AG10803 (cell line): Measurements from ENCODE around the gene MAPK10.

Experiments used
- DNase-seq: peaks from one replicate; pipeline ENCODE4 v3.0.0; 2010; ENCODE audit warnings: low read depth
- H3K4me3 ChIP-seq: 2 replicates; pipeline ENCODE4 v1.5.1; 2011; ENCODE audit warnings: mild to moderate bottlenecking, low read length, control low read depth
- TF ChIP-seq, protein P1 (sequence below): conservative IDR thresholded peaks from 2 replicates; pipeline ENCODE4 v1.5.1; 2011; ENCODE audit warnings: mild to moderate bottlenecking, low read length, control low read depth, inconsistent platforms

The MAPK10 gene

DNA sequence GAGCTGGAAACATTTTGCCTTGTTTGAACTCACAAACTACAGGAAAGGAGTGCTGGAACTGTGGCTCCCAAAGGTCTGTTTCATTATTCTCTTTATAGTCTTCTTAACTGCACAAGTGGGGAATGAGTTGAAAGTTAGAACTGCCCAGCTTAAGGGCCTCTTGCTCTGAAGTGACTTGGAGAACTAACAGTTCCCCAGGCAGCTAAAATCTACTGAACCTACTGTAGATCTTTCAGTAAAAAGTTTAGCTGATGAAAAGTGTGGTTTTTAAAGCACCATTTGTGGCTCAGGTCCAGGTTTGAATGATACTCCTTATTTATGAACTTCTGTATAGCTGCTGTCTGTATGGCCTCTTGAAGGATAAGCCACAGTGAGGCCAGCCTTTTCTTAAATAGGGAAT lies 353.8 kb downstream of the MAPK10 start:
- TF ChIP-seq, protein P1, sequence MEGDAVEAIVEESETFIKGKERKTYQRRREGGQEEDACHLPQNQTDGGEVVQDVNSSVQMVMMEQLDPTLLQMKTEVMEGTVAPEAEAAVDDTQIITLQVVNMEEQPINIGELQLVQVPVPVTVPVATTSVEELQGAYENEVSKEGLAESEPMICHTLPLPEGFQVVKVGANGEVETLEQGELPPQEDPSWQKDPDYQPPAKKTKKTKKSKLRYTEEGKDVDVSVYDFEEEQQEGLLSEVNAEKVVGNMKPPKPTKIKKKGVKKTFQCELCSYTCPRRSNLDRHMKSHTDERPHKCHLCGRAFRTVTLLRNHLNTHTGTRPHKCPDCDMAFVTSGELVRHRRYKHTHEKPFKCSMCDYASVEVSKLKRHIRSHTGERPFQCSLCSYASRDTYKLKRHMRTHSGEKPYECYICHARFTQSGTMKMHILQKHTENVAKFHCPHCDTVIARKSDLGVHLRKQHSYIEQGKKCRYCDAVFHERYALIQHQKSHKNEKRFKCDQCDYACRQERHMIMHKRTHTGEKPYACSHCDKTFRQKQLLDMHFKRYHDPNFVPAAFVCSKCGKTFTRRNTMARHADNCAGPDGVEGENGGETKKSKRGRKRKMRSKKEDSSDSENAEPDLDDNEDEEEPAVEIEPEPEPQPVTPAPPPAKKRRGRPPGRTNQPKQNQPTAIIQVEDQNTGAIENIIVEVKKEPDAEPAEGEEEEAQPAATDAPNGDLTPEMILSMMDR = no peak
- H3K4me3 ChIP-seq = no peak overlapping the region
- DNase-seq = no peak

DNA sequence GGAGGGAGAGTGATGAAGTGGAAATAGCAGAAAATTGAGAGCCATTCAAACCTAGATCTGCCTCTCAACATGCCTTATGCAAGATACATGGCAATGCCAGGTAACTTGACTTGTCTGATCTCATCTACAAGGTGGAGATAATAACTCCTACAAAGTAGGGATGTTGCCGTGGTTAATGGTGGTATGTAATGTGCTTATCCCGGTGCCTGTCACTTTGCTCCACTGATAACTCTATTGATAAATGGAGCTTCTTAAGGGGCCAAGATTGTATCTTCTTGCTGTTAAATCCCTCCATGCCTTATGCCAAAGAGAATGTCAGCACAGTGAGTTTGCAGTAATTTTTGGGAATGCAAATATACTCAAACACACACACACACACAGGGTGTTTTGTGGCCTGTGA lies 355.8 kb downstream of the MAPK10 start:
- H3K4me3 ChIP-seq = no peak overlapping the region
- TF ChIP-seq, protein P1 = no peak
- DNase-seq = no peak

DNA sequence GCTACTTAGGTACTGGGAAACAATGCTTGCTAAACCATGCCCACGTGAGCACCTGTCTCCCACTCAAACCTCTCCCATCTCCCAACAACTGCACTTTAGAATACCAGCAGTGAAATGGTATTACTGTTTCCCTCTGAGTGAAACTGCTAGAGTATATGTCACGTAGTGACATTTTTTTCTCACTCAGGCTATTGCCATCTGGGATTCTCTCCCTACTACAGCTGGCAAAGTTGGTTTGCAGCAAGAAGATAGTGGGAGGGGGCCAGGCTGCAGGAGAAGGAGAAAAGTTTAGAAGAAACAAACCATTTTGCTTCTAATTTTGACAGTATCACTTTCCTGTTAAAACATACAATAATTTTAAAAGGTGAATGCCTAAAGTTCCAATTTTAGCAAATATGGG lies 358.3 kb downstream of the MAPK10 start:
- no peak for DNase-seq
- TF ChIP-seq, protein P1 = no peak
- no peak overlapping the region for H3K4me3 ChIP-seq

DNA sequence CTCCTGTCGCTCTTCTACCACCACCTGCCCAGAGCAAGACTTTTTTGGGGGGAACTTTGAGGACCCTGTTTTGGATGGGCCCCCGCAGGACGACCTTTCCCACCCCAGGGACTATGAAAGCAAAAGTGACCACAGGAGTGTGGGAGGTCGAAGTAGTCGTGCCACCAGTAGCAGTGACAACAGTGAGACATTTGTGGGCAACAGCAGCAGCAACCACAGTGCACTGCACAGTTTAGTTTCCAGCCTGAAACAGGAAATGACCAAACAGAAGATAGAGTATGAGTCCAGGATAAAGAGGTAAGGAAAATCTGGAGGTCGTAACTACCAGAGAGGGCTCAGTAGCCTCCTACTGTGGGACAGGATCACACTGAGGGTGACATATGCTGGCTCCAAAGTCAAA lies 364.5 kb downstream of the MAPK10 start:
- no peak overlapping the region for H3K4me3 ChIP-seq
- no peak for DNase-seq
- TF ChIP-seq, protein P1 = no peak

DNA sequence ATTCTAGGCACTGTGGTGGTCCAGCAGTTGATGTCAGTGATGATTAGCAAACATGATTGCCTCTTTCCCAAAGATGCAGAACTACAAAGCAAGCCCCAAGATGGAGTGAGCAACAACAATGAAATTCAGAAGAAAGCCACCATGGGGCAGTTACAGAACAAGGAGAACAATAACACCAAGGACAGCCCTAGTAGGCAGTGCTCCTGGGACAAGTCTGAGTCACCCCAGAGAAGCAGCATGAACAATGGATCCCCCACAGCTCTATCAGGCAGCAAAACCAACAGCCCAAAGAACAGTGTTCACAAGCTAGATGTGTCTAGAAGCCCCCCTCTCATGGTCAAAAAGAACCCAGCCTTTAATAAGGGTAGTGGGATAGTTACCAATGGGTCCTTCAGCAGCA lies 365.3 kb downstream of the MAPK10 start:
- no peak for DNase-seq
- H3K4me3 ChIP-seq = no peak overlapping the region
- TF ChIP-seq, protein P1 = no peak

DNA sequence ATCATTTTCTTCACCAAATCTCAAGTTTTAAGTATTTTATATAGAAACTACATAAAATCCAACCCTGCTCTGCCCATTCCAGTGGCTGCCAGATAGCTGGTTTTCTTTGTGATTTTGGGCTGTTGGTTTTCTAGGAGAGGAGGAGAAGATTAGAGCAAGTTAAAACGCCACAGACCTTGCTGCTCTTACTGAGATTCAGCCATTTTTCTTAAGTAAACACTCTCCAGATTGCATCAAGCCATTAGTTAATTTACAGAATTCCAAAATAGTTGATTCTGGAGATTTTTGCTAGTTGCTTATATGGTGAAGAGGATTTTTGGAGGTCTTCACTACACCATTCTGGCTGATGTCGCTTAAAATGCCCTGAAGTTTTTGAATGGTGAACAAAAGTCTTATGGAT lies 366.2 kb downstream of the MAPK10 start:
- no peak overlapping the region for H3K4me3 ChIP-seq
- no peak for DNase-seq
- TF ChIP-seq, protein P1 = no peak

DNA sequence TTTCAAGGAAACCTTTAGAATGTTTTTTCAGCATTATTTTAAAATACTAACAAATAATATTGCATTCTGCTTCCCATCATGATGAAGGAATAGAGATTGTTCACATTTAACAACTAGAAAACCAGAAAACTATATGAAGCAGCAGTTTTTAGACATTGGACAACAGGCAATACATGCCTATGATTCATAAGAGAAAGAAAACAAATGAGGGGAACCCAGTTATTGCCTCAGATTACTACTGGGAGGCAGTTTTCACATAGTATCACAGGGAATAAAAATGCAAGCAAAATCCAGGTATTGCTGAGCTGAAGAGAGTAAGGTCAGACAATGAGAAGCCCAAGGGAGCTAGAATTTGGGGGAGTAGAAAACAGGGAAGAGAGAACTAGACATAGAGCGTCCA lies 373.6 kb downstream of the MAPK10 start:
- DNase-seq = no peak
- no peak overlapping the region for H3K4me3 ChIP-seq
- TF ChIP-seq, protein P1 = no peak
